ENCODE data around the gene KIZ. TPM values are rescaled to one million over a fixed set of nuclear protein-coding genes. Genes with fewer than 3 reads are reported as not detected.

The KIZ gene
- total RNA-seq, 1 experiment from 2014 or later, result 13.4 TPM

DNA sequence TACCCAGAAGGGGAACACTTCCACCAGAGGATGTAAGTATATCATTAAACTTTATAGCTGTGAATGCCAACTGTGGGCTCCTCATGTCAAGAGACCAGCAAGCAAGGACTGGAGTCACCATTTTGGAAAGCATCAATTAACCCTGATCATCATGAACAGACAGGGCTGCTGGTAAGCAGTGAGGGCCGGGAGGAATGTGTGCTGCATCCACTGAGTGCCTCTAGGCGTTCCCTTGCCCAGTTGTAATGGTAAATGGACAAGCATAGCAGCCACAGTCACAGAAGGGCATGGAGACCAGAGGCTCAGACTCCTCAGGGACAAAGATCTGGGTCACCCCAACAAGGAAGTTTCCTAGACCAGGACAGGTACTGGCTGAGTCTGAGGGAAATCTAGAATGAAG is 43.3 kb upstream of the KIZ start:
- no peak for ATAC-seq

DNA sequence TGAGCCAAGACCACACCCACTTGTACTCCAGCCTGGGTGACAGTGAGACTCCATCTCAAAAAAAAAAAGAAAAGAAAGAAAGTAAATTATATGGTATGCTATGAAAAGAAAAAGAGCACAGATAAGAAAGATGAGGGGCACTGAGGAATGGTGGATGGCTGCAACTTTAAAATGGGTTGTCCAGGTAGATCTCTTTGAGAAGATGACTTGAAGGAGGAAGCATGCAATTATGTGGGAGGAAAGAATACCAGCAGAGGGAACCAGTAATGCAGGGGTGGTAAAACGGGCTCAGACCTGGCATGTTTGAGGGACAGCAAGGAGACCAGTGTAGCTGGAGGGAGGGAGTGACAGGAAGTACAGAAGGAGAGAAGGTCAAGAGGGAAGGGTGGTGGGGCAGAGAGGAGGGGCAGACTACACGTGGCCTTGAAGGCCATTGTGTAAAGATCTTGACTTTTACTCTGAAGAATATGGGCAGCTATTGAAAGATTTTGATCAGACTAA is 42.0 kb upstream of the KIZ start:
- peaks cover 8% of the 10 kb centered on the region for H3K4me1 ChIP-seq (ENCODE audit: insufficient read depth, low read length)
- no peak overlapping the region for H2AFZ ChIP-seq (ENCODE audit: low read length)
- H3K9ac ChIP-seq (ENCODE audit: low read length), result no peak overlapping the region
- DNase-seq (no peak), ATAC-seq (no peak)
- POLR2A ChIA-PET (ENCODE audit: unreplicated experiment), result no interaction called here
- peaks cover under 1% of the 10 kb centered on the region for H3F3A ChIP-seq (ENCODE audit: low read length, unreplicated experiment)
- no peaks in the 10 kb centered on the region for H3K79me2 ChIP-seq (ENCODE audit: low read length)
- H3K4me3 ChIP-seq (ENCODE audit: low read length), result no peak overlapping the region
- TF ChIP-seq, protein P1, sequence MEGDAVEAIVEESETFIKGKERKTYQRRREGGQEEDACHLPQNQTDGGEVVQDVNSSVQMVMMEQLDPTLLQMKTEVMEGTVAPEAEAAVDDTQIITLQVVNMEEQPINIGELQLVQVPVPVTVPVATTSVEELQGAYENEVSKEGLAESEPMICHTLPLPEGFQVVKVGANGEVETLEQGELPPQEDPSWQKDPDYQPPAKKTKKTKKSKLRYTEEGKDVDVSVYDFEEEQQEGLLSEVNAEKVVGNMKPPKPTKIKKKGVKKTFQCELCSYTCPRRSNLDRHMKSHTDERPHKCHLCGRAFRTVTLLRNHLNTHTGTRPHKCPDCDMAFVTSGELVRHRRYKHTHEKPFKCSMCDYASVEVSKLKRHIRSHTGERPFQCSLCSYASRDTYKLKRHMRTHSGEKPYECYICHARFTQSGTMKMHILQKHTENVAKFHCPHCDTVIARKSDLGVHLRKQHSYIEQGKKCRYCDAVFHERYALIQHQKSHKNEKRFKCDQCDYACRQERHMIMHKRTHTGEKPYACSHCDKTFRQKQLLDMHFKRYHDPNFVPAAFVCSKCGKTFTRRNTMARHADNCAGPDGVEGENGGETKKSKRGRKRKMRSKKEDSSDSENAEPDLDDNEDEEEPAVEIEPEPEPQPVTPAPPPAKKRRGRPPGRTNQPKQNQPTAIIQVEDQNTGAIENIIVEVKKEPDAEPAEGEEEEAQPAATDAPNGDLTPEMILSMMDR (conservative IDR thresholded peaks at IDR 0.05; ENCODE audit: low read depth, low read length), result no peak
- TF ChIP-seq EZH2phosphoT487 (IDR thresholded peaks at IDR 0.05; ENCODE audit: borderline replicate concordance, low read length) (no peak), EZH2 (IDR thresholded peaks at IDR 0.05; ENCODE audit: low read length, unreplicated experiment) (no peak)
- H3K27ac ChIP-seq (ENCODE audit: low read length), result no peak overlapping the region
- intact Hi-C loops (cut with micrococcal nuclease), result no loop called here
- no peaks in the 10 kb centered on the region for H3K36me3 ChIP-seq (ENCODE audit: low read depth, low read length)
- H4K20me1 ChIP-seq (ENCODE audit: low read length), result peaks cover 1% of the 10 kb centered on the region; the same call in 1 of the 2 replicates
- CTCF ChIA-PET, result no interaction called here
- peaks cover 52% of the 10 kb centered on the region for H3K27me3 ChIP-seq (ENCODE audit: low read length)
- H3K9me2 ChIP-seq (replicated peaks; ENCODE audit: low read length), result no peaks in the 10 kb centered on the region
- H3K4me2 ChIP-seq (ENCODE audit: low read length), result no peak overlapping the region
- H3K9me3 ChIP-seq (ENCODE audit: low read length), result no peaks in the 10 kb centered on the region
- BruUV-seq (replicated peaks), result no TSS peak

More for the DNA sequence above, 43.3 kb upstream of the KIZ start:
- no peak overlapping the region for H3K4me2 ChIP-seq (ENCODE audit: low read length)
- no peaks in the 10 kb centered on the region for H3K36me3 ChIP-seq (ENCODE audit: low read depth, low read length)
- no peak overlapping the region for H2AFZ ChIP-seq (ENCODE audit: low read length)
- TF ChIP-seq, protein P1 (conservative IDR thresholded peaks at IDR 0.05; ENCODE audit: low read depth, low read length), result no peak
- TF ChIP-seq EZH2phosphoT487 (IDR thresholded peaks at IDR 0.05; ENCODE audit: borderline replicate concordance, low read length) (no peak), EZH2 (IDR thresholded peaks at IDR 0.05; ENCODE audit: low read length, unreplicated experiment) (no peak)
- H3K27ac ChIP-seq (ENCODE audit: low read length), result no peak overlapping the region
- peaks cover 57% of the 10 kb centered on the region for H3K27me3 ChIP-seq (ENCODE audit: low read length)
- no peaks in the 10 kb centered on the region for H3K9me3 ChIP-seq (ENCODE audit: low read length)
- H3K4me1 ChIP-seq (ENCODE audit: insufficient read depth, low read length), result no peaks in the 10 kb centered on the region
- POLR2A ChIA-PET (ENCODE audit: unreplicated experiment), result interaction anchor here (0.5 kb wide), 1 partner anchor 102 kb away, joined by 3 read pairs; no protein-coding TSS in a partner anchor
- no peaks in the 10 kb centered on the region for H4K20me1 ChIP-seq (ENCODE audit: low read length)
- intact Hi-C loops (cut with micrococcal nuclease), result no loop called here
- H3F3A ChIP-seq (ENCODE audit: low read length, unreplicated experiment), result no peaks in the 10 kb centered on the region
- no peak overlapping the region for H3K9ac ChIP-seq (ENCODE audit: low read length)
- H3K4me3 ChIP-seq (ENCODE audit: low read length), result no peak overlapping the region
- no peaks in the 10 kb centered on the region for H3K79me2 ChIP-seq (ENCODE audit: low read length)
- no TSS peak for BruUV-seq (replicated peaks)
- CTCF ChIA-PET, result no interaction called here
- H3K9me2 ChIP-seq (replicated peaks; ENCODE audit: low read length), result no peaks in the 10 kb centered on the region
- DNase-seq, result no peak

DNA sequence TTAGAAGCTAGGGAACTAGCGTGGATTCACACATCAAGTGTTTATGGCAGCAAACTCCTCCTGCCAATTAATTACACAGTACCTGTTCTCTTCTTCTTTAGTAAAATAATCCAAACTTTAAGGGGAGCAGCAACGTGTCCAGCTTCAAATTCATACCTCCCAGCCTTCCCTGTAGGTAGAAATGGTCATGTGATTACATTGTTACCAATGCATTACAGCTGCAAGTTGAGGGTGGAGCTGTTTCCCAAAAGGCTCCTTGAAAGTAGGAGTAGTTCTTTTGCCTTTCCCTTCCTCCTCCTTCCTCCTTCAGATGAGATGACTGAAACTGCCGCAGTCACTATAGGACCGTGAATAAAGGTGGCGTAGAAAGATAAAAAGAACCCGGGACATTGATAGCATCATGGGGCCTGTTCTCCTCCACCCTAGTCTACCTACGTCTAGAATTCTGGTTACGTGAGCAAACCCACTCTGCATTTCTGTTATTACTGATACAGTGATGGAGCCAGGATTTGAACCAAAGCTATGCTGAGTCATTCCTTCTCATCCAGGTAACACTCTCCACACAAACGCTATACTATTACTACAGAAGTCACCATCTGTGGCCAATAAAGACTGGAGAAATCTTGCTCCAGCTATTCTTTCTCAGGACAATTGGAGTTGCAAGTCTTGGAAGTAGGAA is 37.9 kb upstream of the KIZ start:
- Histone ChIP-seq H3K9ac (ENCODE audit: low read length) (no peak overlapping the region), H3K4me3 (ENCODE audit: low read length) (no peak overlapping the region), H3K9me3 (ENCODE audit: low read length) (no peaks in the 10 kb centered on the region), H3K27me3 (ENCODE audit: low read length) (peaks cover 58% of the 10 kb centered on the region), H4K20me1 (ENCODE audit: low read length) (peaks cover 4% of the 10 kb centered on the region; the same call in 1 of the 2 replicates), H3K4me1 (ENCODE audit: insufficient read depth, low read length) (peaks cover 25% of the 10 kb centered on the region), H3K36me3 (ENCODE audit: low read depth, low read length) (no peaks in the 10 kb centered on the region), H3F3A (ENCODE audit: low read length, unreplicated experiment) (peaks cover 4% of the 10 kb centered on the region), H3K4me2 (ENCODE audit: low read length) (no peak overlapping the region), H3K9me2 (replicated peaks; ENCODE audit: low read length) (no peaks in the 10 kb centered on the region), H3K27ac (ENCODE audit: low read length) (no peak overlapping the region), H3K79me2 (ENCODE audit: low read length) (no peaks in the 10 kb centered on the region), H2AFZ (ENCODE audit: low read length) (no peak overlapping the region)
- DNase-seq, result no peak
- BruUV-seq (replicated peaks), result no TSS peak
- ChIA-PET POLR2A (ENCODE audit: unreplicated experiment) (interaction anchor here (0.6 kb wide), 1 partner anchor 231 kb away, joined by 5 read pairs; no protein-coding TSS in a partner anchor), CTCF (no interaction called here)
- intact Hi-C loops (cut with micrococcal nuclease), result loop anchor here (2.0 kb wide), 1 partner anchor 95 kb away; no protein-coding TSS in a partner anchor
- ATAC-seq, result no peak
- TF ChIP-seq, protein P1 (conservative IDR thresholded peaks at IDR 0.05; ENCODE audit: low read depth, low read length), result no peak
- TF ChIP-seq EZH2phosphoT487 (IDR thresholded peaks at IDR 0.05; ENCODE audit: borderline replicate concordance, low read length) (no peak), EZH2 (IDR thresholded peaks at IDR 0.05; ENCODE audit: low read length, unreplicated experiment) (no peak)
